GM18526 (cell line): ENCODE data around the gene PRSS21.

Source experiments
- POLR2A ChIP-seq: IDR thresholded peaks from 3 replicates; pipeline ENCODE4 v1.6.1; 2011; ENCODE audit not compliant: insufficient read length; ENCODE audit errors: extremely low read depth

The PRSS21 gene

GRCh38 chr16:2787406-2787805 lies 29.6 kb upstream of the PRSS21 start, which contains the start of gene PRSS33:
Gene PRSS33 (minus strand): TSS chr16:2787560. CDS start chr16:2786547, 1,013 bp downstream.
- TF ChIP-seq POLR2A: no peak

DNA sequence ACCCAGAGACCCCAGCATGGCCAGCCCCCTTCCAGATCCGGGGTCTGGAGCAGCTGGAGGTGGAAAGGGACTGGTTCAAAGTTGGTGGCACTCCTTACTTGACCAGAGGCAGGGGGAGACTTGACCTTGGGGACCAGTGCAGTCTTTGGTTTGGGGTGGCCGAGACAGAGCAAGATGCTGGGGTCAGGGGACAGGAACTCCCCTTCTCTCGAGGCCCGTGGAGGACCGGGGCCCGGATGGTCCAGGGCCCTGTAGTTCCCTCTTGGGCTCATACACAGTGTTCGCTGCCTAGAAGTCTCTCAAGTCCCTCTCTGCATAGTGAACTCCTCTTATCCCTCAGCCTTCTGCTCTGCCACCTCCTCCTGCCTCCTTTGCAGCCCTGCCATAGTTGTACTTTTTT lies 29.1 kb upstream of the PRSS21 start:
- no peak for TF ChIP-seq POLR2A

GRCh38 chr16:2790631-2791030 lies 26.4 kb upstream of the PRSS21 start:
- no peak for TF ChIP-seq POLR2A

DNA sequence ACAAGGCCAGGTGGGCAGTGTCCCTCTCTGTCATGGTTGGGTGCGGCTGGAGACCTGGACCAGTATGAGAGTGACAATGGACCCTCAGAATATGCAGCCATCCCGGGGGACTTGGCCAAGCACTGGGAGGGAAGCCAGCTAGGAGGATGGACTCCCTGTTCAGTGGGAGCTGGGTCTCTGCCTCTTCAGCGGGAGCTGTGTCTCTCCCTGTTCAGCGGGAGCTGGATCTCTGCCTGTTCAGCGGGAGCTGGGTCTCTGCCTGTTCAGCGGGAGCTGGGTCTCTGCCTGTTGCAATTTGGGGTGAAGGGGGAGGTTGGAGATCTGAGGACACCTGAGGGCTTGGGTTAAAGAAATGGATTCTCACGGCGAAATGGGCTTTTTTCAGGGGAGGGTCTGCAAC lies 25.9 kb upstream of the PRSS21 start:
- no peak for TF ChIP-seq POLR2A

DNA sequence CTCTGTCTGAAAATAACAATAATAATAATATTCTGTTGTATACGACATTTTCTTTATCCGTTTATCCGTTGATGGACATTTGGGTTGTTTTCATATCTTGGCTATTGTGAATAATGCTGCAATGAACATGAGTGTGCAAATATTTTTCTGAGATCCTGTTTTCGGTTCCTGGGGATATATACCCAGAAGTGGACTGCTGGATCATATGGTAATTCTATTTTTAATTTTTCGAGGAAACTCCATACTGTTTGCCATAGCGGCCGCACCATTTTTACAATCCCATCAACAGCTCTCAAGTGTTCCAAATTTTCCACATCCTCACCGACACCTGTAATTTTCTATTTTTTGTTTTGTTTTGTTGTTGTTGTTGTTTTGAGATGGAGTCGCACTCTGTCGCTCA lies 24.1 kb upstream of the PRSS21 start:
- no peak for TF ChIP-seq POLR2A

DNA sequence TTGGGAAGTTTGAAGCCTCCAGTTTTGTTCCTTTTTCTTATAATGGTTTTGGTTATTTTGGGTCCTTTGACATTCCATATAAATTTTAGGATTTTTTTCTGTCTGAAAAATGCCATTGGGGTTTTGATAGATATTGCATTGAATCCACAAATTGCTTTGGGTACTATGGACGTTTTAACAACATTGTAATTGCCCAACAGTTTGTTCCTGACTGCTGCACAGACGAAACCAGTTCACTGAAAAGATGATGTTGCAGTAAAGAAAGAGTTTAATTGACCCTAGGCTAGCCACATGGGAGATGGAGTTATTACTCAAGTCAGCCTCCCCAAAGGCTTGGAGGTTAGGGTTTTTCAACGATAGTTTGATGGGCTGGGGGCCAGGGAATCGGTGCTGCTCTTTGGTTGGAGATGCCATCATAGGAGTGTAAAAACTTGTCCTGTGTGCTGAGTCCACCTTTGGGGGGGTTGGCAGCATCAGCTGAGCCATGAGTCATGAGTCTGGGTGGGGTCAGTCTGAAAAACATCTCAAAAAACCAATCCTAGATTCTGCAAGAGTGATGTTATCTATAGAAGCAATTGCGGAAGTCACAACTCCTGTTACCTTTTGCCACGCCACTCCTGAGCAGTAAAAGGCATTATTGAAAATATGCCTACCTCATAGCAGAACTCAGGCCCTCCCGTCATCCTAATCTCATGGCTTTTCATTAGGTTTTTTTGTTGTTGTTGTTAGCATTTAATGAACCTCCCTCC lies 21.5 kb upstream of the PRSS21 start:
- no peak for TF ChIP-seq POLR2A

- TF ChIP-seq POLR2A: no peak
These were observed 18.3 kb upstream of the PRSS21 start for GRCh38 chr16:2798723-2799204.

- TF ChIP-seq POLR2A: no peak
These were observed 17.7 kb upstream of the PRSS21 start for GRCh38 chr16:2799205-2799858.

- TF ChIP-seq POLR2A: no peak
These were observed 17.2 kb upstream of the PRSS21 start for GRCh38 chr16:2799859-2800226.

- TF ChIP-seq POLR2A: no peak
These were observed 13.4 kb upstream of the PRSS21 start for GRCh38 chr16:2803545-2804195.

DNA sequence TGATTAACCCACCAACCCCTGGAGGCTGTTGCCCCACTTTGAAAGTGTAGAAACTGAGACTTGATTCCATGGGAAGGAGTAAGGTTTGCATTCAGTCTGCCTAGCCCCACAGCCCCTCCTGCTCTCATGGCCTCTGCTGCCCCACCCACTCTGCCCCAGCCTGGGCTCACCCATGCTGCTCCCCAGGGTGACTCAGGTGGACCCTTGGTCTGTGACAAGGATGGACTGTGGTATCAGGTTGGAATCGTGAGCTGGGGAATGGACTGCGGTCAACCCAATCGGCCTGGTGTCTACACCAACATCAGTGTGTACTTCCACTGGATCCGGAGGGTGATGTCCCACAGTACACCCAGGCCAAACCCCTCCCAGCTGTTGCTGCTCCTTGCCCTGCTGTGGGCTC lies 12.3 kb upstream of the PRSS21 start:
- no peak for TF ChIP-seq POLR2A

GRCh38 chr16:2806286-2806685 lies 10.8 kb upstream of the PRSS21 start:
- no peak for TF ChIP-seq POLR2A

DNA sequence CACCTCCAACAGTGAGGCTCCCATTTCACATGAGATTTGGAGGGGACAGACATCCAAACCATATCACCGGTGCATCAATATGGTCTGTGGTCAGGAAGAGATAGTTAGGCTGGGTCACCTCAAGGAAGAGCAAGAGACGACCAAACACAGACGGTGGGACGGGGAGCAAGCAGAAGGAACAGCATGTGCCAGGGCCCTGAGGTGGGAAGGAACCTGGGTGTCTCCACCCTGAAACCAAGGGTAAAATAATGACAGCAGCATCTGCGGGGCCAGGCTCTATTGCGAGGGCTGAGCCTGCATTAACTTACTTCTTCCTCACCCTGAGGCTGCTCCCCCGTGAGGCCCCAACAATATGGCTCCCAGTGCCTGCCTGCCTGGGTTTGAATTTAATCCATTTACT lies 8.9 kb upstream of the PRSS21 start:
- no peak for TF ChIP-seq POLR2A

DNA sequence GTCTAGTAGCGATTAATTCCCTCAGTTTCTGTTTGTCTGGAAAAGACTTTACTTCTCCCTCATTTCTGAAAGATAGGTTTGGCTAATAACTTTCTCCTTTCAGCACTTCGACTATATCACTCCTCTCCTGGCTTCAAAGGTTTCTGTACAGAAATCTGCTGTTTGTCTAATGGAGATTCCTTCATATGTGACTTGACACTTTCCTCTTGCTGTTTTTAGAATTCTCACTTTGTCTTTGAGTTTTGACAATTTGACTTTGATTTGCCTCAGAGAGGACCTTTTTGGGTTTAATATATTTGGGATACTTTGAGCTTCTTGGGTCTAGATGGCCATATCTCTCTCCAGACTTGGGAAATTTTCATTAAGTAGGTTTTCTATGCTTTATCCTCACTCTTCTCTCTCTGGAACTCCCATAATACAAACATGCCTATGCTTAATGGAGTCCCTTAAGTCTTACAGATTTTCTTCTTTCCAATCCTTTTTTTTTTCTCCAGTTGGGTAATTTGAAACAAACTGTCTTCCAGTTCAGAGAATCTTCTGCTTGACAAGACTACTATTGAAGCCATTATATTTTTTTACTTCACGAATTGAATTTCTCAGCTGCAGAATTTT lies 7.8 kb upstream of the PRSS21 start:
- TF ChIP-seq POLR2A: no peak

DNA sequence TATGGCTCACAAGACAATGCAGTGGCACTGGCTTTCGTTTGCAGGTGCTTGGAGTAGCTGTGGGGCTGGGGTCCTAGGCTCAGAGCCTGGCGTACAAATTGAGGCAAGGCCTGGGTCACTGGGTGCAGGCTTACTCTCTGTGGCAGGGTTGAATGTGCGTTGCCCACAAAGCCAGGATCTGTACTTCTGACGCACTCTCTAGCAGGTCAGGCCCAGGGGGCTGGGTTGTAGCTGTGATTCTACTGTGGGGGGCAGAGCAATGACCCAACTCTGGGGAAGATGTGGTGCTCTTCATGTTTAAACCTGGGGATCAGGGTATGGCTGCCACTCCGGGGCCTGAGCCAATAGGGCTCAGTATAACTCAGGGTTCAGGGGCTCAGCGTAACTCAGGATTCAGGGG lies 6.4 kb upstream of the PRSS21 start:
- TF ChIP-seq POLR2A: no peak
